ENCODE measurements around the gene SCAP.

SCAP gene

DNA sequence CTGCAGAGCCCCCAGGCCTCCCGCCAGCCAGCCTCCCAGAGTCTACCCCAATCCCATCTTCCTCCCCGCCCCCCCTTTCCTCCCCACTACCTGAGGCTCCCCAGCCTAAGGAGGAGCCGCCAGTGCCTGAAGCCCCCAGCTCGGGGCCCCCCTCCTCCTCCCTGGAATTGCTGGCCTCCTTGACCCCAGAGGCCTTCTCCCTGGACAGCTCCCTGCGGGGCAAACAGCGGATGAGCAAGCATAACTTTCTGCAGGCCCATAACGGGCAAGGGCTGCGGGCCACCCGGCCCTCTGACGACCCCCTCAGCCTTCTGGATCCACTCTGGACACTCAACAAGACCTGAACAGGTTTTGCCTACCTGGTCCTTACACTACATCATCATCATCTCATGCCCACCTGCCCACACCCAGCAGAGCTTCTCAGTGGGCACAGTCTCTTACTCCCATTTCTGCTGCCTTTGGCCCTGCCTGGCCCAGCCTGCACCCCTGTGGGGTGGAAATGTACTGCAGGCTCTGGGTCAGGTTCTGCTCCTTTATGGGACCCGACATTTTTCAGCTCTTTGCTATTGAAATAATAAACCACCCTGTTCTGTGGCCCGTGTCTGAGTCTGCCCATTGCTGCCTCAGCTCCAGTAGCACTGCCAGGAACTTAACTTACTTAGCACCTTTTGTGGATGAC lies 62.8 kb downstream of the SCAP start:
- no peak for DNase-seq

DNA sequence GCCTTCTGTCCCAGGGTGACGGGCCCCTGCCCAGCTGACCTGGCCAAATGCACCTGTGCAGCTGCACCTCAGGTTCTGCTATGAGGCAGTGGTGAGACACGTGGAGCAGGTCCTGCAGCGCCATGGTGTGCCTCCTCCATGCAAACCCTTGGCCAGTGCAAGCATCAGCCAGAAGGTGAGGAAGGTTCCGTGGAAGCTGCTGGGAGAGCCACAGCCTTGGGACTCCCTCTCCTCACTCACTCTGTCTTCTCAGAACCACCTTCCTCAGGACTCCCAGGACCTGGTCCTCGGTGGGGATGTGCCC lies 63.3 kb downstream of the SCAP start:
- DNase-seq: no peak

DNA sequence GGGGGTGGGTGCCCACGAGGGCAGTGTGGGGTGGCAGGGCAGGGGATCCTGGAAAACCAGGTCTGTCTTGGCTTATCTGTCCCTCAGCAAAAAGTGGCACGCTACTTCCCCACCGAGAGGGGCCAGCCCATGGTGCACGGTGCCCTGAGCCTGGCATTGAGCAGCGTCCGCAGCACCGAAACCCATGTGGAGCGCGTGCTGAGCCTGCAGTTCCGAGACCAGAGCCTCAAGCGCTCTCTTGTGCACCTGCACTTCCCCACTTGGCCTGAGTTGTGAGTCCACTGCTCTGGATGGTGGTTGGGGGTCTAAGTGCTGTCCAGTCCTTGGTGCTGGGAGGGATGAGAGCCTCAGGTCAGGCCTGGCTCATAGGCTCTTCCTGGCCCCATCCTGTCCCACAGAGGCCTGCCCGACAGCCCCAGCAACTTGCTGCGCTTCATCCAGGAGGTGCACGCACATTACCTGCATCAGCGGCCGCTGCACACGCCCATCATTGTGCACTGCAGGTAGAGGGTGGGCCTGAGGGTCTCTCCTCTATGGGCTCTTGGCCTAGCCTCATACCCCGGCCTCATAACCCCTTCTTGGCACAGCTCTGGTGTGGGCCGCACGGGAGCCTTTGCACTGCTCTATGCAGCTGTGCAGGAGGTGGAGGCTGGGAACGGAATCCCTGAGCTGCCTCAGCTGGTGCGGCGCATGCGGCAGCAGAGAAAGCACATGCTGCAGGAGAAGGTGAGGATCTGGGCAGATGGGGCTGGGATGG lies 63.9 kb downstream of the SCAP start:
- DNase-seq: no peak

DNA sequence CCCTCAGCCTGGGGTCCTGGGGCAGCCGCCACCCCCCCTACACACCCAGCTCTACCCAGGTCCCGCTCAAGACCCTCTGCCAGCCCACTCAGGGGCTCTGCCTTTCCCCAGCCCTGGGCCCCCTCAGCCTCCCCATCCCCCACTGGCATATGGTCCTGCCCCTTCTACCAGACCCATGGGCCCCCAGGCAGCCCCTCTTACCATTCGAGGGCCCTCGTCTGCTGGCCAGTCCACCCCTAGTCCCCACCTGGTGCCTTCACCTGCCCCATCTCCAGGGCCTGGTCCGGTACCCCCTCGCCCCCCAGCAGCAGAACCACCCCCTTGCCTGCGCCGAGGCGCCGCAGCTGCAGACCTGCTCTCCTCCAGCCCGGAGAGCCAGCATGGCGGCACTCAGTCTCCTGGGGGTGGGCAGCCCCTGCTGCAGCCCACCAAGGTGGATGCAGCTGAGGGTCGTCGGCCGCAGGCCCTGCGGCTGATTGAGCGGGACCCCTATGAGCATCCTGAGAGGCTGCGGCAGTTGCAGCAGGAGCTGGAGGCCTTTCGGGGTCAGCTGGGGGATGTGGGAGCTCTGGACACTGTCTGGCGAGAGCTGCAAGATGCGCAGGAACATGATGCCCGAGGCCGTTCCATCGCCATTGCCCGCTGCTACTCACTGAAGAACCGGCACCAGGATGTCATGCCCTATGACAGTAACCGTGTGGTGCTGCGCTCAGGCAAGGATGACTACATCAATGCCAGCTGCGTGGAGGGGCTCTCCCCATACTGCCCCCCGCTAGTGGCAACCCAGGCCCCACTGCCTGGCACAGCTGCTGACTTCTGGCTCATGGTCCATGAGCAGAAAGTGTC lies 64.7 kb downstream of the SCAP start:
- DNase-seq: no peak

DNA sequence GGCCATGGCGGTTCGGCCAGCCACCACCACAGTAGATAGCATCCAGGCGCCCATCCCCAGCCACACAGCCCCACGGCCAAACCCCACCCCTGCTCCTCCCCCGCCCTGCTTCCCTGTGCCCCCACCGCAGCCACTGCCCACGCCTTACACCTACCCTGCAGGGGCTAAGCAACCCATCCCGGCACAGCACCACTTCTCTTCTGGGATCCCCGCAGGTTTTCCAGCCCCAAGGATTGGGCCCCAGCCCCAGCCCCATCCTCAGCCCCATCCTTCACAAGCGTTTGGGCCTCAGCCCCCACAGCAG lies 65.4 kb downstream of the SCAP start:
- DNase-seq: no peak

DNA sequence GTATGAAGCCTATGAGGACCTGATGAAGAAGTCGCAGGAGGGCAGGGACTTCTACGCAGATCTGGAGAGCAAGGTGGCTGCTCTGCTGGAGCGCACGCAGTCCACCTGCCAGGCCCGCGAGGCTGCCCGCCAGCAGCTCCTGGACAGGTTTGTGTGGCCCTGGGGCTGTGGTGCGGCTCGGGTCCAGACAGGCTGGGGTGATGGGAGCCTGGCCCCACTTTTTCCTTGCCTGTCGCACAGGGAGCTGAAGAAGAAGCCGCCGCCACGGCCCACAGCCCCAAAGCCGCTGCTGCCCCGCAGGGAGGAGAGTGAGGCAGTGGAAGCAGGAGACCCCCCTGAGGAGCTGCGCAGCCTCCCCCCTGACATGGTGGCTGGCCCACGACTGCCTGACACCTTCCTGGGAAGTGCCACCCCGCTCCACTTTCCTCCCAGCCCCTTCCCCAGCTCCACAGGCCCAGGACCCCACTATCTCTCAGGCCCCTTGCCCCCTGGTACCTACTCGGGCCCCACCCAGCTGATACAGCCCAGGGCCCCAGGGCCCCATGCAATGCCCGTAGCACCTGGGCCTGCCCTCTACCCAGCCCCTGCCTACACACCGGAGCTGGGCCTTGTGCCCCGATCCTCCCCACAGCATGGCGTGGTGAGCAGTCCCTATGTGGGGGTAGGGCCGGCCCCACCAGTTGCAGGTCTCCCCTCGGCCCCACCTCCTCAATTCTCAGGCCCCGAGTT lies 65.9 kb downstream of the SCAP start:
- no peak for DNase-seq

DNA sequence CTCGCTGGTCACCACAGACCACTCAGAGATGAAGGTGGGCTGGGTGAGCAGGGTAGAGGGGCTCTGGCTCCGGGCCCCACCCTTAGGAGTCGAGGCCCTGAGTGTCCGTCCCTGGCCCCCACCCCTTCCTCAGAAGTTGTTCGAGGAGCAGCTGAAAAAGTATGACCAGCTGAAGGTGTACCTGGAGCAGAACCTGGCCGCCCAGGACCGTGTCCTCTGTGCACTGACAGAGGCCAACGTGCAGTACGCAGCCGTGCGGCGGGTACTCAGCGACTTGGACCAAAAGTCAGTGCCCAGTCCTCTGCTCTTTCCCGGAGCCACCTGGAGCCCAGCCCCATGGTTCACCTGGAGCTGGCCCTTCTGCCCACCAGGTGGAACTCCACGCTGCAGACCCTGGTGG lies 66.5 kb downstream of the SCAP start:
- DNase-seq: no peak

DNA sequence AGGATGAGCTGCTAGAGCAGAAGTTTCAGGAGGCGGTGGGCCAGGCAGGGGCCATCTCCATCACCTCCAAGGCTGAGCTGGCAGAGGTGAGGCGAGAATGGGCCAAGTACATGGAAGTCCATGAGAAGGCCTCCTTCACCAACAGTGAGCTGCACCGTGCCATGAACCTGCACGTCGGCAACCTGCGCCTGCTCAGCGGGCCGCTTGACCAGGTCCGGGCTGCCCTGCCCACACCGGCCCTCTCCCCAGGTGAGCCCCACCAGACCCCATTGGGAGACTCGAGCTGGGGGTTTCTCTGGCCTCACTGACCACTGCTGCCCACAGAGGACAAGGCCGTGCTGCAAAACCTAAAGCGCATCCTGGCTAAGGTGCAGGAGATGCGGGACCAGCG lies 66.9 kb downstream of the SCAP start:
- no peak for DNase-seq

DNA sequence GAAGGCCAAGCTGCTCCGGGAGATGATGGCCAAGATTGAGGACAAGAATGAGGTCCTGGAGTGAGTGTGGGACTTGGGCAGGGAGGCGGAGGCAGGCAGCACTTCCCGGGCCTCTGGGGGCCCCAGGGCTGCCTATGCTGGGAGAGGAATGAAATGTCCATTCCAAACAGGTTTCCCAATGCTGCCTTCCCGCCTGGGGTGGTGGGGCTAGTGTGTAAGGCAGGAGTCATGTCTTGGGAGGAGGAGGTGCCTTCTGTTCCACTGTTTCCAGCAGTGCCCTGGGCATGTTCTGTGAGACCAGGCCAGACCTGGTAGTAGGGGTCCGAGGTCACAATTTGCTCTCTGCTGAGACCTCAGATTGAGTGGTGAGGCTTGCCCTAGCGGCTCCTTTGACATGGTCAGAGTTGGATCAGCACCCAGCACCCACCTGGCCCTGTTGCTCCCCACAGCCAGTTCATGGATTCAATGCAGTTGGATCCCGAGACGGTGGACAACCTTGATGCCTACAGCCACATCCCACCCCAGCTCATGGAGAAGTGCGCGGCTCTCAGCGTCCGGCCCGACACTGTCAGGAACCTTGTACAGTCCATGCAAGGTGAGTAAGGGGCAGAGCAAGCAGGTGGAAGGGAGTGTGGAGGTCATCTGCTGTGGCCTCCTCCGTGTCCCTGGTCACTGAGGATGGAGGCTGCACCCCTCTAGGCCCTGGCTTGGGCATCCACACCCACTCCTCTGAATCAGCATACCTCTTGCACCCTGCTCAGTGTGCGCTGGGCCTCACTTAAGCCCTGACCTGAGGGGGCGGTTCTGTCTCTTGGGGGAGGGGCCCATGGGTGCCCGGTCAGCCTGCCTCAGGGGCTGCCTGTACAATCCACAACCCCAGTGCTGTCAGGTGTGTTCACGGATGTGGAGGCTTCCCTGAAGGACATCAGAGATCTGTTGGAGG lies 67.6 kb downstream of the SCAP start:
- no peak for DNase-seq

DNA sequence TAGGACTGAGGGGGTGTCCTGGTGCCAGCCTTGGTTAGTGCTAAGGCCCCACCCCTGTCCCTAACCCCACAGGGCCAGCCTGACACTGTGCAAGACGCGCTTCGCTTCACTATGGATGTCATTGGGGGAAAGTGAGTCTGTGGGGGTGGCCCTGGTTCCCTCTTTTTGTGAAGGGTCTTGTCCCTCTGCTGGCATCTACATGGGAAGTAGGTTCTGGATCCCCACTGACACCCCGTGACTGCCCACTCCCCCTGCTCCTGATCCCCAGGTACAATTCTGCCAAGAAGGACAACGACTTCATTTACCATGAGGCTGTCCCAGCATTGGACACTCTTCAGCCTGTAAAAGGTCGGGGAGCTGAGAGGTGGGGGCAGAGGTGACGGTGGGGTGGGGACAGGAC lies 68.5 kb downstream of the SCAP start:
- DNase-seq: no peak

DNA sequence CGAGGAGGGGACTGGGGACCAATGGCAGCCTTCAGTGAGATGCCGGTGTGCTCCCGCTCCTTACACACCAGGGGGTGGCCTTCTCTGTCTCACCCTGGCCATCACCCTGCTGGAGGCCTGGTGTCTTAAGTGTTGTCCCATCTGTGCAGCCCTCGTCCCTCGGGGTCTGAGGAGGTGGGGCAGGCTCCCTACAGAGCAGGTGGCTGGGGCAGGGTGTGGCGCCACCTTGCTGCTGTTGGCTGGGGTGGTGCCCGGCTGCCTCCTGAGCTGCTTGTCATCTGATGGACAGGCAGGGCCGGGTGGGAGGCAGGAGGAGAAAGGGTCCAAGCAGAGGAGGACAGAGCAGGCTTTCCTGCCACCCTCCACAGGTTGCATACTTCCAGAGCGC lies 69.0 kb downstream of the SCAP start:
- DNase-seq: no peak

DNA sequence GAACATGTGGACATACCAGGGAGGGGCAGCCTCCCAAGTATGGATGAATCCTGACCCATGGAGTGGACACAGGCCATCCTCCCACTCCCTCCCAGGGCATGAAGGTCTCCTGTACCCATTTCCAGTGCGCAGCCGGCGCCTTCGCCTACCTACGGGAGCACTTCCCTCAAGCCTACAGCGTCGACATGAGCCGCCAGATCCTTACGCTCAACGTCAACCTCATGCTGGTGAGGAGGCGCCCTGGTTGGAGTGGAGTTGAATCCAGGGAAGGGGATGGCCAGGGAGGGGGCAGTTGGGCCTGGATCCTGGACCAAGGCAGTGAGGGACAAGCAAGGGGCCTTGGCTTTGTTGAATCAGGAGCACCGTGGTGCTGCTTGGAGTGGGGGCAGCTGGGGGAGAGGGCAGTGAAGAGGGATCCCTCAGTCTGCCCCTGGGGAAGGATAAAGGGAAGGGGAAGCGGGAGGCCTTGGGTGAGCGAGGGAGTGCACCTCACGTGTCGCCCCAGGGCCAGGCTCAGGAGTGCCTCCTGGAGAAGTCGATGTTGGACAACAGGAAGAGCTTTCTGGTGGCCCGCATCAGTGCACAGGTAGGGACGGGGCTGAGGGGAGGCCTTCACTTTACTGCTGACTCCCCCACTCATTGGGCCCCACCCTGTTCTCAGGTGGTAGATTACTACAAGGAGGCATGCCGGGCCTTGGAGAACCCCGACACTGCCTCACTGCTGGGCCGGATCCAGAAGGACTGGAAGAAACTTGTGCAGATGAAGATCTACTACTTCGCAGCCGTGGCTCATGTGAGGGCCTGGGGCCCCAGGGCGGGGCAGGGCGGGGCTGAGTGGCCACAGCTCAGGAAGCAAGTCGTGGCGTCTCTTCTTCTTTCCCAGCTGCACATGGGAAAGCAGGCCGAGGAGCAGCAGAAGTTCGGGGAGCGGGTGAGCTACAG lies 69.7 kb downstream of the SCAP start:
- DNase-seq: no peak

DNA sequence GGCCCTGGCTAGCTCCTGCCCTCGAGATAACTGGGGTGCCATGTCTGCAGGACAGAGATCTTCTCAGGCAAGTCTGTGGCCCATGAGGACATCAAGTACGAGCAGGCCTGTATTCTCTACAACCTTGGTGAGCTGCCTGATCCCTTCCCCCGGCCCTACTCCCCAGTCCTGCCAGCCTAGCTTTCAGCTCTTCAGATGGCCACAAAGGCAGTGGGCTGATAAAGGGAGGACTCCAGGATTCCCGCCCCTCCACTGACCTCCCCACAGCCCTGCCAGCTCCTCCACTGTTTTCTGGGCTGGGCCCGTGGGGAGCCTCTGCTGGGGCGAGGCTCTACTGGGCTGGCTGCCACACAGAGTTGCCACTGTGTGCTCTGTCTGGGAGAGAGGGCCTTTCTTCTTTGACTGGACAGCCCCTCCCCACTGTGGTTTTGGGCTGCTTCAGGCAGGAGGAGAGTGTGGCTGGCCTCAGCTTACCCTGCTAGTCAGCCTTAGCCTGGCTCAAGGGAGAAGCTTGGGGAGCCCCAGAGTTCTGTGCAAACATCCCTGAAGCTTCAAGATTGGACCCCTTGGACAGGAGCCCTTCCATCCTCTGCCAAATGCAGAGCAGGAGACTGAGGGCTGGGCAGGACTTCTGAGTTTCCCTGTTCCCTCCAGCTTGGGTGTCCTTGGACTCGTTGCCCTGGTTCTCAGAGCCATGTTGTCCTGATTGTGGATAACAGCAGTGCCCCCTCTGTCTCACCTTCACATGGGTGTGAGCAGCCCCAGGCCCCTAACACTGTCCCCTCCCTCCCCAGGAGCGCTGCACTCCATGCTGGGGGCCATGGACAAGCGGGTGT lies 70.6 kb downstream of the SCAP start:
- no peak for DNase-seq

DNA sequence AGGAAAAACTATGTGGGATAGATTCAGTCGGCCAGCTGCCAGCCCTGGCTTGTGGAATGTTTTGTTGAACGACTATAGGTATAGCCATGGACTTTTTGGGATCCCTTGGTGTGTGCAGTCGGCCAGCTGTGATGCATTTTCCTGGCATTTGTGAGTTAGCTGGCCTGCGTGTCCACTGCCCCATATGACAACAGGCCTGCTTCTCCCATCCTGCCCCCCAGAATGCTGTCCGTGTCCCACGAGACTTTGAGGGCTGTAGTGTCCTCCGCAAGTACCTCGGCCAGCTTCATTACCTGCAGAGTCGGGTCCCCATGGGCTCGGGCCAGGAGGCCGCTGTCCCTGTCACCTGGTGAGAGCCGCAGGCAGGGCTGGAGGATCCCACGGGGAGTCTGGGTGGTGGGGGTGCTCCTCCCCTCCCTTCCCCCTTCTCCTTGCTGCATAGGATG lies 71.3 kb downstream of the SCAP start:
- DNase-seq: no peak

DNA sequence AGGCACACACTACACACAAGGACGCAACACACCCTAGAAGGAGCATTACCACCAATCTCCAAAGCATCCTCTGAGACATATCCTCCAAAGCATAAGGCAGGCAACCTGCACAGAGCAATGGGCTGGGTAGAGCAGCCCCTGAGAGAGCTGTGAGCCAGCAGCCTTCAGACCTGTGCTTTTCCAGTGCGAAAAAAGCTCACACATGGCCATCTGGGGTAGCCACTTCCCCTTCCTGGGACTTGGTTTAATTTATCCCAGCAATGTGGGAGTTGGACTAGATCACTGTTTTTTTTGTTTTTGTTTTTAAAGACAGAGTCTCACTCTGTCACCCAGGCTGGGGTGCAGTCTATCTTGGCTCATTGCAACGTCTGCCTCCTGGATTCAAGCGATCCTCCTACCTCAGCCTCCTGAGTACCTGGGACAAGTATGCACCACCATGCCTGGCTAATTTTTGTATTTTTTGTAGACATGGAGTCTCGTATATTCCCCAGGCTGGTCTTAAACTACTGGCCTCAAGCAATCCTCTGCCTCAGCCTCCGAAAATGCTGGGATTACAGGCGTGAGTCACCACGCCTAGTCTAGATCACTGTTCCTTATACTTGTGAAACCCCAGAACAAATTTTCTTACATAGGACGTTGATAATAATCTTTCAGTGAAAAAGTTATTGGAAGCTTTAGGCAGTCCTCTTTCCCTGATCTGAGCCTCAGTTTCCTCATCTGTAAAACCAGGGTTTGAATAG lies 76.0 kb downstream of the SCAP start:
- no peak for DNase-seq

DNA sequence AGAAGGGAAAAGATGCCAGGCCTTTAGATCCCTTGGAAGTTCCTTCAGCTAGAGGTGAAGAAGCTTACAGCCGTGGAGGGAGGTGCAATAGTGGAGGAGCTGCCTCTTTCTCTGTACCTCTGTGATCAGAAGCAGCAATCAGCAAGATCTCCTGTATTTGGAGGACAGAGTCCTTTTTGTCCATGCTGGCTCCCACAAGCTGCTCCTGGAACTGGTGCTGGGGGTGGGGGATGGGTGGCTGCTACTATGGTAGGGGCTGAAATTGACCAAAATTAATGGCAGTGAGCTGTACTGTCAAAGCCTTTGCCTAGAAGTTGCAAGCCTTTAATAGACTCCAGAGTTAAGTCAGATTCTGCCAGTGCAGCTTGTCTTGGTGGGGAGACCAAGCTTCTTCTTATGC lies 76.7 kb downstream of the SCAP start:
- DNase-seq: no peak

DNA sequence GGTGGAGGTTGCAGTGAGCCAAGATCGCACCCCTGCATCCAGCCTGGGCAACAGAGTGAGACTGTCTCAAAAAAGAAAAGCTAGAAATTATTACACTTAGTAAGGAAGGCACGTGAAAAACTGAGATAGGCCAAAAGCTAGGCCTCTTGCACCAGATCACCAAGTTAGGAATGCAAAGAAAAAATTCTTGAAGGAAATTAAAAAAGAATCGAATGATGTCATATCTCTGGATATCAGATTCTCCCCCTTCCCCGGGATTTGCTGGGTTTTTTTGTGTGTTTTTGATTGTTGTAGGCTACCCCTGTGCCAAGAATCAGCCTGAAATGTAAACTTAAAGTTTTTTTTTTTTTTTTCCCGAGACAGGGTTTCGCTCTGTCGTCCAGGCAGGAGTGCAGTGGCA lies 77.5 kb downstream of the SCAP start:
- no peak for DNase-seq

DNA sequence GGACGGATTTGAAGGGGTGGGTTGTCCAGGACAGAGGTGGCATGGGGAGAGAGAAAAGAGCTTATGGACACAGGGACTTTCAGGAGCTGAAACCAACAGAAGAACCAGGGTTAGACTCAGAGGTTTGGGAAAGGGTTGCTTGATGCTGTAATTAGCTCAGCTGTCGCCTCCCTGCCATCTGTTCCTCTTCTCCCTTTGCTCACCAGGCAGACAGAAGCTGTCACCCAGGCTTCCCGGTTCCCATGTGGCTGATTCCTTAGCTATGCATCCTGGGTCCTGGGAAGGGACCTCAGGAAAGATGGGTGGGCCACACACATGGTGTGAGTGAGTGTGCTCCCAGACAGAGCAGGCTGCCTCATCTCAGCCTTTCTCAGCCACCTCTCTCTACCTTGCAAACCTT lies 80.9 kb downstream of the SCAP start:
- no peak for DNase-seq

DNA sequence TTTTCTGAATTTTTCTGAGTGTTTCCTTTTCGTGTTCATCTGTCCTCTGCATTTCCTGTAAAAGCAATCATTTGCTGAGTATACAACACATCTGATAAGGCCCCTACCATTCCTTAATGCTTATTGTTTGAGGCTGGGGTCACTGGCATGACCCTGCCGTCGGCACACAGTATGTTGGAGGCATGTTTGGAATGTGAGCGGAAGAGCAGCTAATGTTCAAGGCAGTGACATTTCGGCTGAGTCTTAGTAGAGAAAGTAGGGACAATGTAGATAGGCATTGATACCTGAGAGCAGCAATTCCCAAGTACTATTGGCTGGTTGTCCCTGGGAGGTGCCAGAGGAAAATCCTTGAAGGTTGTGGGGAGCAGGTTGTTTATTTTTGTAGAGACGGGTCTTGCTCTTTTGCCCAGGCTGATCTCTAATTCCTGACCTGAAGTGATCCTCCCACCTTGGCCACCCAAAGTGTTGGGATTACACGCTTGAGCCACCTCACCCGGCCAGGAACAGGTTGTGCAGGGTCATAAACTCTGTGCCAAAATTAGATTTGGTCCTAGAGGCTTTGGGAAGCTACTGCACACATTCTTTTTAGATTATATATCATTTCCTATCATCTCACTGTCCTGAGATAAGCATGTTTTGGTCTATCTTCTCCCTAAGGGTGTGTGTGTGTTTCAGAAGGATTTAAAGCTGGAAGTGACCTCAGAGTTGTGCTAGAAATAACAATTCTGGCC lies 81.4 kb downstream of the SCAP start:
- DNase-seq: no peak

All from activated CD4-positive, alpha-beta T cell treated with anti-CD3 and anti-CD28 coated beads for 1 hour (primary cell).